HEK293 (cell line): ENCODE data around the gene SEMA3F.

ENCODE experiments used
- CTCF ChIA-PET: fragments of 350-600 bp; formaldehyde crosslinking; extraction: SDS; loops from one replicate; lab custom pipeline; 2021; ENCODE audit warnings: antibody characterized with exemption; lab: Yijun Ruan, JAX
- POLR2A ChIA-PET: fragments of 300-600 bp; formaldehyde crosslinking; extraction: SDS; loops from one replicate; lab custom pipeline; 2020; ENCODE audit warnings: antibody characterized with exemption, inconsistent platforms; lab: Yijun Ruan, JAX
- H3K27ac ChIP-seq: fragments of 200-500 bp; sonication (Bioruptor generic); 2 replicates; pipeline ENCODE4 v1.5.1; 2014; ENCODE audit warnings: low read depth, low read length, control low read depth, inconsistent platforms; ENCODE audit errors: extremely low read depth
- H3K36me3 ChIP-seq, 2 experiments: fragments of 200-500 bp in 1 of 2; sonication (Bioruptor generic) in 1 of 2; 1 replicate in 1 of 2; 2 replicates in 1 of 2; pipeline ENCODE4 v1.5.1; 2014 to 2017; ENCODE audit warnings: inconsistent platforms in 2 of 2, low read length in 2 of 2; ENCODE audit not compliant: control insufficient read depth in 2 of 2, insufficient read depth in 1 of 2
- H3K4me1 ChIP-seq: fragments of 200-500 bp; sonication (Bioruptor generic); 2 replicates; pipeline ENCODE4 v1.5.1; 2014; ENCODE audit warnings: mild to moderate bottlenecking, low read length, inconsistent platforms; ENCODE audit not compliant: control insufficient read depth, insufficient read depth
- H3K4me3 ChIP-seq: 2 replicates; pipeline ENCODE4 v1.5.1; 2011; ENCODE audit warnings: low read depth, mild to moderate bottlenecking, control low read depth, low read length, moderate library complexity
- H3K9me3 ChIP-seq: fragments of 200-500 bp; sonication (Bioruptor generic); 2 replicates; pipeline ENCODE4 v1.5.1; 2014; ENCODE audit warnings: low read depth, low read length, inconsistent platforms; ENCODE audit not compliant: control insufficient read depth, insufficient read depth
- HOXC10 ChIP-seq: sonication (generic); formaldehyde crosslinking; IDR thresholded peaks from 2 replicates; pipeline ENCODE4 v1.8.1; 2023; ENCODE audit warnings: mild to moderate bottlenecking, missing genetic modification reagents
- KLF16 ChIP-seq: fragments of 450-650 bp; formaldehyde crosslinking; IDR thresholded peaks from 2 replicates; pipeline ENCODE4 v1.5.1; 2017; ENCODE audit warnings: missing biosample characterization, missing genetic modification characterization
- MZF1 ChIP-seq: fragments of 450-650 bp; formaldehyde crosslinking; IDR thresholded peaks from 2 replicates; pipeline ENCODE4 v1.5.1; 2017; ENCODE audit warnings: missing biosample characterization, missing genetic modification characterization, borderline replicate concordance
- ZBTB44 ChIP-seq: fragments of 450-650 bp; IDR thresholded peaks from 2 replicates; pipeline ENCODE4 v1.5.1; 2018; ENCODE audit warnings: missing biosample characterization, mild to moderate bottlenecking, missing genetic modification characterization
- ZBTB48 ChIP-seq: fragments of 450-650 bp; formaldehyde crosslinking; IDR thresholded peaks from 2 replicates; pipeline ENCODE4 v1.5.1; 2016; ENCODE audit warnings: missing biosample characterization, missing genetic modification characterization
- ZBTB6 ChIP-seq: fragments of 450-650 bp; formaldehyde crosslinking; IDR thresholded peaks from 2 replicates; pipeline ENCODE4 v1.5.1; 2017; ENCODE audit warnings: missing biosample characterization, missing genetic modification characterization
- ZNF10 ChIP-seq: fragments of 450-650 bp; formaldehyde crosslinking; IDR thresholded peaks from 2 replicates; pipeline ENCODE4 v1.5.1; 2017; ENCODE audit warnings: missing biosample characterization, missing genetic modification characterization
- ZNF138 ChIP-seq: fragments of 450-650 bp; formaldehyde crosslinking; IDR thresholded peaks from 2 replicates; pipeline ENCODE4 v1.5.1; 2016; ENCODE audit warnings: missing biosample characterization, missing genetic modification characterization, borderline replicate concordance
- ZNF18 ChIP-seq: fragments of 450-650 bp; formaldehyde crosslinking; IDR thresholded peaks from 2 replicates; pipeline ENCODE4 v1.5.1; 2016; ENCODE audit warnings: missing biosample characterization, missing genetic modification characterization
- ZNF37A ChIP-seq: fragments of 450-650 bp; IDR thresholded peaks from 2 replicates; pipeline ENCODE4 v1.5.1; 2018; ENCODE audit warnings: missing biosample characterization, missing genetic modification characterization
- ZNF391 ChIP-seq: fragments of 450-650 bp; formaldehyde crosslinking; IDR thresholded peaks from 2 replicates; pipeline ENCODE4 v1.5.1; 2016; ENCODE audit warnings: low read depth, missing biosample characterization, missing genetic modification characterization, borderline replicate concordance
- ZNF394 ChIP-seq: fragments of 450-650 bp; formaldehyde crosslinking; IDR thresholded peaks from 2 replicates; pipeline ENCODE4 v1.5.1; 2016; ENCODE audit warnings: missing biosample characterization, missing genetic modification characterization, mild to moderate bottlenecking, moderate library complexity, borderline replicate concordance
- ZNF473 ChIP-seq: fragments of 450-650 bp; formaldehyde crosslinking; IDR thresholded peaks from 2 replicates; pipeline ENCODE4 v1.5.1; 2017; ENCODE audit warnings: missing biosample characterization, missing genetic modification characterization
- ZNF558 ChIP-seq: fragments of 450-650 bp; formaldehyde crosslinking; IDR thresholded peaks from 2 replicates; pipeline ENCODE4 v1.5.1; 2016; ENCODE audit warnings: missing biosample characterization, missing genetic modification characterization
- ZNF623 ChIP-seq: fragments of 450-650 bp; formaldehyde crosslinking; IDR thresholded peaks from 2 replicates; pipeline ENCODE4 v1.5.1; 2016; ENCODE audit warnings: missing biosample characterization, missing genetic modification characterization
- ZNF629 ChIP-seq: fragments of 450-650 bp; formaldehyde crosslinking; IDR thresholded peaks from 2 replicates; pipeline ENCODE4 v1.5.1; 2017; ENCODE audit warnings: missing biosample characterization, missing genetic modification characterization
- ZNF658 ChIP-seq: fragments of 450-650 bp; formaldehyde crosslinking; IDR thresholded peaks from 2 replicates; pipeline ENCODE4; 2016; ENCODE audit warnings: missing biosample characterization, missing genetic modification characterization
- ZNF843 ChIP-seq: fragments of 450-650 bp; formaldehyde crosslinking; IDR thresholded peaks from 2 replicates; pipeline ENCODE4 v1.5.1; 2016; ENCODE audit warnings: missing biosample characterization, missing genetic modification characterization
- ZSCAN16 ChIP-seq: fragments of 450-650 bp; formaldehyde crosslinking; IDR thresholded peaks from 2 replicates; pipeline ENCODE4 v1.5.1; 2016; ENCODE audit warnings: missing biosample characterization, missing genetic modification characterization
- TF ChIP-seq, protein P1 (sequence below): fragments of 450-650 bp; IDR thresholded peaks from 2 replicates; pipeline ENCODE4 v1.5.1; 2018; ENCODE audit warnings: missing biosample characterization, missing genetic modification characterization
- TF ChIP-seq, protein P2 (sequence below): fragments of 450-650 bp; formaldehyde crosslinking; IDR thresholded peaks from 2 replicates; pipeline ENCODE4 v1.5.1; 2016; ENCODE audit warnings: missing biosample characterization, missing genetic modification characterization
- TF ChIP-seq, protein P3 (sequence below): fragments of 450-650 bp; formaldehyde crosslinking; IDR thresholded peaks from 2 replicates; pipeline ENCODE4 v1.5.1; 2016; ENCODE audit warnings: missing biosample characterization, missing genetic modification characterization

The SEMA3F gene

GRCh38 chr3:50118237-50118636 lies 36.9 kb upstream of the SEMA3F start:
- CTCF ChIA-PET, result interaction anchor here (0.9 kb wide), 1 partner anchor 71 kb away, joined by 4 read pairs; no protein-coding TSS in a partner anchor
- Histone ChIP-seq H3K36me3 (peaks cover 14 to 87% of the 10 kb centered on the region in 2 experiments; a peak in 2 of 3 replicates), H3K9me3 (no peaks in the 10 kb centered on the region), H3K27ac (no peak overlapping the region), H3K4me3 (no peak overlapping the region), H3K4me1 (no peaks in the 10 kb centered on the region)
- POLR2A ChIA-PET, result no interaction called here
- TF ChIP-seq MZF1 (tag by site-specific recombination), result no peak
- no peak for TF ChIP-seq ZNF37A (tag by site-specific recombination)
- no peak for TF ChIP-seq ZBTB48 (tag by site-specific recombination)
- no peak for TF ChIP-seq ZNF138

- Histone ChIP-seq H3K9me3 (no peaks in the 10 kb centered on the region), H3K4me1 (no peaks in the 10 kb centered on the region), H3K27ac (no peak overlapping the region), H3K4me3 (no peak overlapping the region), H3K36me3 (peaks cover 8 to 72% of the 10 kb centered on the region in 2 experiments; a peak in 2 of 3 replicates)
- TF ChIP-seq KLF16 (tag by site-specific recombination) (no peak), ZNF658 (tag by site-specific recombination) (no peak), MZF1 (tag by site-specific recombination) (no peak)
- CTCF ChIA-PET, result interaction anchor here (1.1 to 5.3 kb wide), 6 partner anchors 14 to 127 kb away, joined by 3 to 51 read pairs (median 6); partner anchors contain the start of gene GNAT1
- POLR2A ChIA-PET, result no interaction called here
Observed at GRCh38 chr3:50119786-50120185, 35.3 kb upstream of the SEMA3F start.

DNA sequence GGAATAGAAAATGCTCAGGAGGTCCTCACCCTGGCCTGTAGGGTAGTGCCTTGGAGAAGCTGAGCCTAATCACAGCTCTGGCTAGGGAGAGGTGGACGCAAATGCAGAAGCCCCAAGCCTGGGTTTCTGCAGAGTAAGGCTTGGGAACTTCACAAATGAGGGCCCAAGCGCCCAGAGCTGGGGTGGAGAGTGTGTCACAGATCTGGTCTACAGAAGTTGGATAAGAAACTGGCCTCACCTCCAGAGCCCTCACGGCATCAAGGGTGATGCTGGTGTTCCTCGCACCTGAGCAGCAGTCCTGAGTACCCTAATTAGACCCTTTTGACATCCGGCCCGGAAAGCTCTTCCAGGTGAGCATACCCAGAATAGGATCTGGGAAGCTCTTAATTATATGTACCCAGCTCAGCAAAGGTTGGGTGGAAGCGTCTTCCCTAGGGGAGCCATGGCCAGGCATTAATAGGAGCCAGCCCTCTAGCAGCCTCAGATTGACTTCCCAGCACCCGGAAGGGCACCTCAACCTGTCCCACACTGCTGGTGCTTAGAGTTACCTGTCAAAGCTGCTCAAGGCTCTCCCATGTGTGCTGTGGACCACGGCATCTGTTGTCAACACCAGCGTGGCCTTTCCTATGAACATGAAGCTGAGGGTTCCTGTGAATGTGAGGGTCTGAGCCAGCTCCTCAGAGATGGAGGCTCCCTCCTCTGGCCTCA lies 34.6 kb upstream of the SEMA3F start:
- H3K27ac ChIP-seq, result no peak overlapping the region
- ChIA-PET CTCF (interaction anchor here (0.6 to 5.3 kb wide), 16 partner anchors 13 to 137 kb away, joined by 3 to 51 read pairs (median 3); partner anchors contain the start of gene GNAT1), POLR2A (interaction anchor here (0.5 to 0.7 kb wide), 2 partner anchors 91 to 1055 kb away, joined by 4 to 12 read pairs; no protein-coding TSS in a partner anchor)
- H3K36me3 ChIP-seq, result peaks cover 5 to 64% of the 10 kb centered on the region in 2 experiments; a peak in 2 of 3 replicates
- no peaks in the 10 kb centered on the region for H3K4me1 ChIP-seq
- no peak overlapping the region for H3K4me3 ChIP-seq
- no peaks in the 10 kb centered on the region for H3K9me3 ChIP-seq
- TF ChIP-seq, protein P1, sequence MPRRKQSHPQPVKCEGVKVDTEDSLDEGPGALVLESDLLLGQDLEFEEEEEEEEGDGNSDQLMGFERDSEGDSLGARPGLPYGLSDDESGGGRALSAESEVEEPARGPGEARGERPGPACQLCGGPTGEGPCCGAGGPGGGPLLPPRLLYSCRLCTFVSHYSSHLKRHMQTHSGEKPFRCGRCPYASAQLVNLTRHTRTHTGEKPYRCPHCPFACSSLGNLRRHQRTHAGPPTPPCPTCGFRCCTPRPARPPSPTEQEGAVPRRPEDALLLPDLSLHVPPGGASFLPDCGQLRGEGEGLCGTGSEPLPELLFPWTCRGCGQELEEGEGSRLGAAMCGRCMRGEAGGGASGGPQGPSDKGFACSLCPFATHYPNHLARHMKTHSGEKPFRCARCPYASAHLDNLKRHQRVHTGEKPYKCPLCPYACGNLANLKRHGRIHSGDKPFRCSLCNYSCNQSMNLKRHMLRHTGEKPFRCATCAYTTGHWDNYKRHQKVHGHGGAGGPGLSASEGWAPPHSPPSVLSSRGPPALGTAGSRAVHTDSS (tag by site-specific recombination), result no peak
- TF ChIP-seq ZNF629 (no peak), ZSCAN16 (tag by site-specific recombination) (no peak), ZNF10 (tag by site-specific recombination) (no peak), ZNF558 (tag by site-specific recombination) (no peak), ZNF391 (tag by site-specific recombination) (no peak), HOXC10 (CRISPR knock-in tag) (no peak), ZBTB44 (tag by site-specific recombination) (no peak), ZNF18 (tag by site-specific recombination) (no peak), ZNF473 (tag by site-specific recombination) (no peak), ZBTB6 (tag by site-specific recombination) (no peak), MZF1 (tag by site-specific recombination) (no peak), ZNF394 (tag by site-specific recombination) (no peak), ZNF843 (no peak), ZNF623 (tag by site-specific recombination) (no peak)
- TF ChIP-seq, protein P2, sequence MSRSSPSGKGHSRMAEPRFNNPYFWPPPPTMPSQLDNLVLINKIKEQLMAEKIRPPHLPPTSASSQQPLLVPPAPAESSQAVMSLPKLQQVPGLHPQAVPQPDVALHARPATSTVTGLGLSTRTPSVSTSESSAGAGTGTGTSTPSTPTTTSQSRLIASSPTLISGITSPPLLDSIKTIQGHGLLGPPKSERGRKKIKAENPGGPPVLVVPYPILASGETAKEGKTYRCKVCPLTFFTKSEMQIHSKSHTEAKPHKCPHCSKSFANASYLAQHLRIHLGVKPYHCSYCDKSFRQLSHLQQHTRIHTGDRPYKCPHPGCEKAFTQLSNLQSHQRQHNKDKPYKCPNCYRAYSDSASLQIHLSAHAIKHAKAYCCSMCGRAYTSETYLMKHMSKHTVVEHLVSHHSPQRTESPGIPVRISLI, result no peak
- TF ChIP-seq, protein P3, sequence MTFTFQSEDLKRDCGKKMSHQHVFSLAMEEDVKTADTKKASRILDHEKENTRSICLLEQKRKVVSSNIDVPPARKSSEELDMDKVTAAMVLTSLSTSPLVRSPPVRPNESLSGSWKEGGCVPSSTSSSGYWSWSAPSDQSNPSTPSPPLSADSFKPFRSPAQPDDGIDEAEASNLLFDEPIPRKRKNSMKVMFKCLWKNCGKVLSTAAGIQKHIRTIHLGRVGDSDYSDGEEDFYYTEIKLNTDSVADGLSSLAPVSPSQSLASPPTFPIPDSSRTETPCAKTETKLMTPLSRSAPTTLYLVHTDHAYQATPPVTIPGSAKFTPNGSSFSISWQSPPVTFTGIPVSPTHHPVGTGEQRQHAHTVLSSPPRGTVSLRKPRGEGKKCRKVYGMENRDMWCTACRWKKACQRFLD (tag by site-specific recombination), result no peak
